Measurements from ENCODE around the gene FCER1A.

FCER1A gene

DNA sequence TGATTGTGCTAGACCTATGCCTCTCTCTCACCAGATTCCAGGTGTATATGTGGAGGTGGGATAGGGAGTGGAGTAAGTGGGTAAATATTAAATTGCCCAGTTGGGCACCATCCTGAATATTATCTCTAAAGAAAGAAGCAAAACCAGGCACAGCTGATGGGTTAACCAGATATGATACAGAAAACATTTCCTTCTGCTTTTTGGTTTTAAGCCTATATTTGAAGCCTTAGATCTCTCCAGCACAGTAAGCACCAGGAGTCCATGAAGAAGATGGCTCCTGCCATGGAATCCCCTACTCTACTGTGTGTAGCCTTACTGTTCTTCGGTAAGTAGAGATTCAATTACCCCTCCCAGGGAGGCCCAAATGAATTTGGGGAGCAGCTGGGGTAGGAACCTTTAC lies at the start of gene FCER1A:
Gene FCER1A (plus strand): TSS at position 242 of the 400 bp plus-strand sequence. CDS start 29 bp downstream, at position 271.
- no peak within 1 kb of the TSS for H3K4me3 ChIP-seq
- TF ChIP-seq, protein P1, sequence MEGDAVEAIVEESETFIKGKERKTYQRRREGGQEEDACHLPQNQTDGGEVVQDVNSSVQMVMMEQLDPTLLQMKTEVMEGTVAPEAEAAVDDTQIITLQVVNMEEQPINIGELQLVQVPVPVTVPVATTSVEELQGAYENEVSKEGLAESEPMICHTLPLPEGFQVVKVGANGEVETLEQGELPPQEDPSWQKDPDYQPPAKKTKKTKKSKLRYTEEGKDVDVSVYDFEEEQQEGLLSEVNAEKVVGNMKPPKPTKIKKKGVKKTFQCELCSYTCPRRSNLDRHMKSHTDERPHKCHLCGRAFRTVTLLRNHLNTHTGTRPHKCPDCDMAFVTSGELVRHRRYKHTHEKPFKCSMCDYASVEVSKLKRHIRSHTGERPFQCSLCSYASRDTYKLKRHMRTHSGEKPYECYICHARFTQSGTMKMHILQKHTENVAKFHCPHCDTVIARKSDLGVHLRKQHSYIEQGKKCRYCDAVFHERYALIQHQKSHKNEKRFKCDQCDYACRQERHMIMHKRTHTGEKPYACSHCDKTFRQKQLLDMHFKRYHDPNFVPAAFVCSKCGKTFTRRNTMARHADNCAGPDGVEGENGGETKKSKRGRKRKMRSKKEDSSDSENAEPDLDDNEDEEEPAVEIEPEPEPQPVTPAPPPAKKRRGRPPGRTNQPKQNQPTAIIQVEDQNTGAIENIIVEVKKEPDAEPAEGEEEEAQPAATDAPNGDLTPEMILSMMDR (IDR thresholded peaks at IDR 0.05), result no peak
- H3K27ac ChIP-seq, result no peak within 1 kb of the TSS
- no peak for DNase-seq (ENCODE audit: low spot score)

DNA sequence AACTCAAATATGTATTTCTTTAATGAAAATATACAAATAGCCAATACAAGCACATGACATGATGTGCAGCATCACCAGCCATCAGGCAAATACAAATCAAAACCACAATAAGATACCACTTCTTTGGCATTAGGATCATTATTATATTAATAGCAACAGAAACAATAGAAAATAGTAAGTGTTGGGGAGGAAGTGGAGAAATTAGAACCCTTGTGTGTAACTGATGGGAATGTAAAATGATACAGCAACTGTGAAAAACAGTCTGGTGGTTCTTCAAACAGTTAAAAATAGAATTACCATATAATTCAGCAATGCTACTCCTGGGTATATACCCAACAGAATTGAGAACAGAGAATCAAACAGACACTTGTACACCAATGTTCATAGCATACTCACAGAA lies 40.8 kb upstream of the FCER1A start:
- Histone ChIP-seq H3K27ac (no peak overlapping the region), H3K4me3 (no peak overlapping the region)
- DNase-seq (ENCODE audit: low spot score), result no peak
- TF ChIP-seq, protein P1 (IDR thresholded peaks at IDR 0.05), result no peak

DNA sequence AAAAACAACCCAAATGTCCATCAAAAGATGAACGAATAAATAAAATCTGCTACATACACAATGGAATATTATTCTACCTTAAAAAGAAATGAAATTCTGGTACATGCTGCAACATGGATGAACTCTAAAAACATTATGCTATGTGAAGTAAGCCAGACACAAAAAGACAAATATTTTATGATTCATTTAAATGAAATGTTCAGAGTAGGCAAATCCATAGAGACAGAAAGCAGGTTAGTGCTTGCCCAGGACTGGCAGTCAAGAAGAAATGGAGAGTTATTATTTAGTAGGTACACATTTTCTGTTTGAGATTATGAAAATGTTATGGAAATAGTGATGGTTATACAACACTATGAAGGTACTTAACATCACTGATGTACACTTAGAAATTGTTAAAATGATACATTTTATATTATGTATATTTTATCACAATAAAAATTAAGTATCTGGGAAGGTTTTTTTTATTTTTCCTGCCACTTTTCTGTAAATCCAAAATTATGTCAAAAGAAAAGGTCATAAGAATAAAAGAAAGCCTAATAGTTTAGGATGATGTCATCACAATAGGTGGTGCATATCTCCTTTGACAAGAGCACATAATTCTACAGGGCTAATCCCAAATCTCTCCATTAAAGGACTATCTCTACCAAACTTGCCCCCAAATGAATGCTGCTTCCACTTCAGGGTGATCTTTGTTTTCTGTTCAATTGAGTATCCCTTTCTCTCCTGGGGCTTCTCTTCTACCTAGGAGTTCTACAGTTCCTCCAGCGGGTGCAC lies 40.2 kb upstream of the FCER1A start:
- no peak overlapping the region for H3K27ac ChIP-seq
- TF ChIP-seq, protein P1 (IDR thresholded peaks at IDR 0.05), result no peak
- no peak overlapping the region for H3K4me3 ChIP-seq
- no peak for DNase-seq (ENCODE audit: low spot score)

DNA sequence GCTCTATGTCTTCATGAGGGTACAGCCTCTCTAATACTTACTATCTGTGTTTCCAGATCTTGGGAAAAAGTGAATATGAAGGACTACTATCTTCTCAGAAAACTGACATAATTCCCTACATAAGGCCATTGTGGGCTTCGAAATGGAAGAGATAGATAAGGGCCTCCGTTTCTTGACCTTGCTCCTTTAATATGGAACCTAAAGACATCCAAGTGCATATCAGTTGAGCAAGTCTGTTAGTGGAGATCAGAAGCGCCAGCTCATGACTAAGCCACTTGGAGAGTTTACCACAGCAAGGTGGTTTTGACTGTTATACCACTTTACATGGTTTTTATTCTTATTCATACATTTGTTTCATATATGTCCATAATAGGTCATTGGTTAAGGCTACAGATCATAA lies 35.3 kb upstream of the FCER1A start:
- Histone ChIP-seq H3K27ac (no peak overlapping the region), H3K4me3 (no peak overlapping the region)
- TF ChIP-seq, protein P1 (IDR thresholded peaks at IDR 0.05), result no peak
- no peak for DNase-seq (ENCODE audit: low spot score)

GRCh38 chr1:159274631-159275030 lies 27.5 kb upstream of the FCER1A start:
- no peak for DNase-seq (ENCODE audit: low spot score)
- H3K4me3 ChIP-seq, result no peak overlapping the region
- H3K27ac ChIP-seq, result no peak overlapping the region
- TF ChIP-seq, protein P1 (IDR thresholded peaks at IDR 0.05), result no peak

GRCh38 chr1:159275891-159276290 lies 26.2 kb upstream of the FCER1A start:
- TF ChIP-seq, protein P1 (IDR thresholded peaks at IDR 0.05), result no peak
- H3K4me3 ChIP-seq, result no peak overlapping the region
- no peak overlapping the region for H3K27ac ChIP-seq
- no peak for DNase-seq (ENCODE audit: low spot score)

DNA sequence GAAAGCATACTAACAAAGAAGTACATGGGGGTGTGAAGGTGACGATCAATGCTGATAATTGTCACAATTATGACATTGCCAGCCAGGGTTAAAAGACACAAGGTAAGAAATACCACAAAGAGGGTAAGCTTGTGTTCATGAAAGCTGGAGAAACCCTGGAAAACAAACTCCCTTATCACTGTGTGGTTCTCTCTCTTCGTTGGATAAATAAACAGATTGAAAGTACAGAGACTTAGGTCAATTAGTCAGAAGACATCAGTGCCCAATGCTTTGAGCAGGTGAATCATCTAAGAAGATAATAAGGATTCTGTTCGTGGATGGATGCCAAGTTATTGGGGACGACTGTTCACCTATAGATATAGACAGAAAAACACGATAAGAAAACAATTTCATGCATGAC lies 22.4 kb upstream of the FCER1A start:
- no peak for DNase-seq (ENCODE audit: low spot score)
- H3K27ac ChIP-seq, result no peak overlapping the region
- H3K4me3 ChIP-seq, result no peak overlapping the region
- TF ChIP-seq, protein P1 (IDR thresholded peaks at IDR 0.05), result no peak
